ENCODE results near the gene SHF.

Gene SHF

GRCh38 chr15:45121706-45122417 is 65.9 kb downstream of the SHF start:
- FAIRE-seq, result no peak

GRCh38 chr15:45121020-45121419 is 66.7 kb downstream of the SHF start:
- FAIRE-seq, result no peak

- FAIRE-seq, result no peak
Observed at GRCh38 chr15:45120081-45120972, 67.4 kb downstream of the SHF start.

GRCh38 chr15:45118996-45119395 is 68.8 kb downstream of the SHF start:
- no peak for FAIRE-seq

- FAIRE-seq, result no peak
Observed at GRCh38 chr15:45118131-45118588, 69.6 kb downstream of the SHF start.

- FAIRE-seq, result no peak
Observed at GRCh38 chr15:45117308-45118130, 70.2 kb downstream of the SHF start.
